SK-N-MC (cell line): ENCODE data around the gene MARK2.

Source experiments
- EZH2 ChIP-seq: fragments of 200-600 bp; sonication (generic); IDR thresholded peaks from one replicate; pipeline ENCODE4 v1.6.1; 2017; ENCODE audit warnings: antibody characterized with exemption
- FOXP2 ChIP-seq: optimal IDR thresholded peaks from 2 replicates; pipeline ENCODE3; 2011; ENCODE audit warnings: mild to moderate bottlenecking, moderate library complexity; ENCODE audit not compliant: insufficient read depth; ENCODE audit errors: extremely low read length, control extremely low read depth
- POLR2AphosphoS5 ChIP-seq: IDR thresholded peaks from 2 replicates; pipeline ENCODE4 v1.6.1; 2012; ENCODE audit warnings: mild to moderate bottlenecking, low read depth, low read length, borderline replicate concordance

DNA sequence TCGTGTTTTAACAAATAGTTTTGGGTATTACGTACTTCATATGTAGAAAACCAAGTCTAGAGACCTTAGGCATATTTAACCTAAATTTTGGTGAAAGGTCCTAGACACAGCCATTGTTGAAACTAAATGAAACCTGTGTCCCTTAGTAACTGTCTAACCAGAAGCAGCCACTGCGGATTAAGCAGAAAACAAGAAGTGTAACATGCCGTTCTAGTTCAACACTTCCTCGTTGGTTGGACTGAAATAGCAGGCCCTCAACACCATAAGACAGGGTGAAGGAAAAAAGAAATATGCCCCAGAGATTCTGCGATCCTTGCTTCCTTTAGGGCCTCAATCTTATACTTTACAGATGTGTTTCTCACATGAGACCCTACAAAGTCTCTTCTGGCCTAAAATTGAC lies 101.9 kb downstream of the MARK2 start:
- TF ChIP-seq POLR2AphosphoS5 (no peak), EZH2 (no peak), FOXP2 (no peak)
